ENCODE data around the gene METTL2B.
"Not testable (repeated sequence)": the region's sequence is repeated elsewhere in the genome, so short reads cannot be mapped to it uniquely, and the experiment has no call there.

Gene METTL2B

DNA sequence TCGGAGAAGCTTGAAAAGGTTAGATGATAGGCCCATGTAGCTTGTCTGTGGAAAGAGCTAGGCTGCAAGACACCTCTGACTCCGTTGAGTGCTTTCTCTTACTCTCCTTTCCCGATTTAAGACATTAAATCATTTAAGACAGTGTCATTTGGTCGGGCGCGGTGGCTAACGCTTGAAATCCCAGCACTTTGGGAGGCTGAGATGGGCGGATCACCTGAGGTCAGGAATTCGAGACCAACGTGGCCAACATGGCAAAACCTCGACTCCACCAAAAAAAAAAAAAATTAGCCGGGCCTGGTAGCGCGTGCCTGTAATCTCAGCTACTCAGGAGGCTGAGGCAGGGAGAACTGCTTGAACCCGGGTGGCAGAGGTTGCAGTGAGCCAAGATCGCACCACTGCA is 52.6 kb downstream of the METTL2B start:
- FAIRE-seq, result not testable (repeated sequence)

GRCh38 chr7:128530121-128530854 is 53.7 kb downstream of the METTL2B start:
- not testable (repeated sequence) for FAIRE-seq

- FAIRE-seq, result no peak
Measured at GRCh38 chr7:128530855-128531104, 54.2 kb downstream of the METTL2B start.

DNA sequence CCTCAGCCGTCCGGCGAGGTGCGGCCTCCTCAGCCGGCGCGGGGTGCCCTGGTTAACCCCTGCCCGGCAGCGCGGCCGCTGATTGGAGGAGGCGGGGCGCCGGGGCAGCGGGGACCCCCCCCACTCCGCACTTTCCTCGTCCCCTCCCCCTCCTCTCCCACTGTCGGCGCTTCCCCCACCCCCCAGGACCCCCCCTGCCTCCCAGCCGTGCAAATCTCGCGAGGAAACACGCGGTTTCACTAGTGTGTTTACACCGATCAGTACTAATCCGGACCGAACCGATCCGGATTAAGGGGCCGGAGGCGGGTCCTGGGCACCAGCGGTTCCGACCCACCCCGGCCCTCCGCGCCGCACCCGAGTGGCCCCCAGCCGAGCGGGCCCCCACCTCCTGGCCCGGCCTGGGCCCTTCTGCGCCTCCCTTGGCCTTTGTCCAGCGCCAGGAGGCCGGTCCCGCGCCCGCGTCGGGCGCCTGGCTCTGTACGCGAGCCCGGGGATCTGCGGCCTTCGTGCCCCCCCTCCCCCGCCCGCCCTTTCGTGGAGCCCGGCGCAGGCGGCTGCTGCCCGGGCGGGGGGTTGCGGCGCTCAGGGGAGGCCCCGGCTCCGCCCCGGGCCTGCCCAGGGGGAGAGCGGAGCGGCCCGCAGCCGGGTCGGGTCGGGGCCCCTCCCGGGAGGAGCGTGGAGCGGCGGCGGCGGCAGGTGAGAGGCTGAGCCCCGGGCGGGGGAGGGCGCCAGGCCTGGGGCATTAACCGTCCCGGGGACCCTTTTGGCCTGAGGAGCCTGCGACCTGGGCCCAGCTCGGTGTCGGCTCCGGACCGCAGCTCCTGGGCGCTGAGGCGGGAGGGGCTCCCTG is 54.8 kb downstream of the METTL2B start:
- FAIRE-seq, result not testable (repeated sequence)

GRCh38 chr7:128531955-128532478 is 55.5 kb downstream of the METTL2B start:
- not testable (repeated sequence) for FAIRE-seq

DNA sequence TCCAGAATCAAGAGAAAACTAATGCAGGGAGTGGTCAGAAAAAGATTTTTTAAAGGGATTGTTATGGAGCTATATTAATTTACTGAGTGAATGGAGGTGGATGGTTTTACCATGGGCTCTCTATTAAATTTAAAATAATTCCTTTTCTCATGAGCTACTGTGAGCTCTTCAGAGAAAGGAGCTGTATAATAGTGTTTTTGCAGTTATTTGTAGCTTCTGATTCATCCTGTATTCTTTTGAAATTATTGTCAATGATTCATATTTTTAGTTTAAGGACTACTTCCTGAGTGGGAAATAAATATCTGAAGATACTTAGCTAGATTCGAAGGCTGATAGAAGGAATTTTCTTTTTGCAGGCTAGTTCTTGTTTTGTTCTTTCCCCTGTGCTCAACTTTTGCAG is 56.4 kb downstream of the METTL2B start:
- not testable (repeated sequence) for FAIRE-seq

GRCh38 chr7:128537410-128537809 is 60.9 kb downstream of the METTL2B start:
- not testable (repeated sequence) for FAIRE-seq

GRCh38 chr7:128542530-128542929 is 66.0 kb downstream of the METTL2B start:
- not testable (repeated sequence) for FAIRE-seq

GRCh38 chr7:128543300-128543699 is 66.8 kb downstream of the METTL2B start:
- not testable (repeated sequence) for FAIRE-seq

DNA sequence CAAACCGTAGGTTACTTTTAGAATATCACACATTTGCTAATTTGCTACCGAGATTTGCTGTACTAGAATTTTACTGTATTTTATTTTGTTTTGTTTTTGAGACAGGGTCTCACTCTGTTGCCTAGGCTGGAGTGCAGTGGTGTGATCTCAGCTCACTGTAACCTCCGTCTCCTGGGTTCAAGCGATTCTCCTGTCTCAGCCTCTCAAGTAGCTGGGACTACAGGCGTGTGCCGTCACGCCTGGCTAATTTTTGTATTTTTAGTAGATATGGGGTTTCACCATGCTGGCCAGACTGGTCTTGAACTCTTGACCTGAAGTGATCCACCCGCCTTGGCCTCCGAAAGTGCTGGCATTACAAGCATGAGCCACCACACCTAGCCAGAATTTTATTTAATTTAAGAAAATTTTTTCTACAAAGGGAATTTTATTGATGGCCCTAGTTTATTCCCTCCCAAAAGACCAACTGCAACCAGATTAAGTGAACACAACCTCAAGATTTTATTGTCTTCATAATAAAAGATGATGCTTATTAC is 69.8 kb downstream of the METTL2B start:
- not testable (repeated sequence) for FAIRE-seq

DNA sequence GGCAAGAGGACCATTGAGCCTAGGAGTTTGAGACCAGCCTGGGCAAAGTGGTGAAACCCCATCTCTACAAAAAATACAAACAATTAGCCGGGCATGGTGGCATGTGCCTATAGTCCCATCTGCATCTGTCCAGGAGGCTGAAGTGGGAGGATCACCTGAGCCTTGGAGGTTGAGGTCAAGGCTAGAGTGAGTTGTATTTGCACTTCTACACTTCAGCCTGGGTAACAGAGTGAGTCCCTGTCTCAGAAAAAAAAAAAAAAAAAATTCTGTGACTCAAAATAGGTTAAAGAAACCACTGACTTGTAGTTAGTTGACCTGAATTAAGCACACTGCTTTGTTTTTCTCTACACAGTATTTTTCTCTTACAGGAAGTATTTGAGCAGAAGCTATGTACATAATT is 74.4 kb downstream of the METTL2B start:
- no peak for FAIRE-seq

- FAIRE-seq, result not testable (repeated sequence)
Measured at GRCh38 chr7:128554394-128554793, 77.8 kb downstream of the METTL2B start.

All from islet of Langerhans (tissue), 1 donor.